Right ventricle myocardium inferior (tissue), 1 donor: ENCODE results near the gene ABCA8. TPM values are rescaled to one million over a fixed set of nuclear protein-coding genes. Genes with fewer than 3 reads are reported as not detected.

Source experiments
- total RNA-seq: library from RNA; stranded (reverse); fragmentation: NEBNext Ultra II Directional; extraction: Animal tissue kit (Norgen Biotek cat#: 25700); gene quantifications from one replicate; pipeline ENCODE4 v1.2.1, GENCODE V29; 2021
- donor health status: DM: no; HTN: yes; CAD: no; lungs with severe emphysema.

ABCA8 gene
- total RNA-seq, 1 donor from 2014 or later: 60.3 TPM

Other genes starting within 250 kb of the ABCA8 start
- 32.7 TPM for gene ABCA9, start 105.5 kb upstream of the ABCA8 start, total RNA-seq
- gene ABCA6, start 186.5 kb upstream of the ABCA8 start, total RNA-seq: 25.7 TPM